Ascending aorta (tissue), 2 donors: Measurements from ENCODE around the gene BRI3BP. TPM values are rescaled to one million over a fixed set of nuclear protein-coding genes. Genes with fewer than 3 reads are reported as not detected.
A peak's percentile ranks its signal among the peaks of the same experiment; 100 is the strongest.
"Not testable (repeated sequence)": the region's sequence is repeated elsewhere in the genome, so short reads cannot be mapped to it uniquely, and the experiment has no call there.

Experiments used
- DNase-seq, 2 donors: peaks; one replicate each; pipeline ENCODE4 v3.0.0-alpha.2; 2019; ENCODE audit warnings: low spot score in 2 of 2
- H3K27ac ChIP-seq, 2 donors: fragments of 200-600 bp; sonication (generic); one replicate each; pipeline ENCODE4 v1.5.1; 2016 to 2017; ENCODE audit warnings: mild to moderate bottlenecking in 1 of 2
- H3K27me3 ChIP-seq: fragments of 200-600 bp; sonication (generic); one replicate; pipeline ENCODE4 v1.5.1; 2017
- H3K36me3 ChIP-seq, 2 donors: fragments of 200-600 bp; sonication (generic); one replicate each; pipeline ENCODE4 v1.5.1; 2016
- H3K4me1 ChIP-seq, 2 donors: fragments of 200-600 bp; sonication (generic); one replicate each; pipeline ENCODE4 v1.5.1; 2016 to 2017; ENCODE audit warnings: mild to moderate bottlenecking in 1 of 2
- H3K4me3 ChIP-seq, 2 donors: fragments of 200-600 bp; sonication (generic); one replicate each; pipeline ENCODE4 v1.5.1; 2016 to 2017; ENCODE audit warnings: mild to moderate bottlenecking in 1 of 2
- H3K9me3 ChIP-seq, 2 donors: fragments of 200-600 bp; sonication (generic); one replicate each; pipeline ENCODE4 v1.5.1; 2016
- CTCF ChIP-seq, 3 experiments: fragments of 200-600 bp in 2 of 3; fragments of 450-650 bp in 1 of 3; sonication (generic) in 2 of 3; IDR thresholded peaks; one replicate each; pipeline ENCODE4 v1.5.1; 2016 to 2019; ENCODE audit warnings: antibody characterized with exemption in 3 of 3, mild to moderate bottlenecking in 1 of 3, moderate library complexity in 1 of 3
- intact Hi-C: fragments of 100-400 bp; cut with DNase I; formaldehyde crosslinking; loops from one replicate; pipeline ENCODE4 v1.15.1; 2023
- total RNA-seq: library from RNA; depleted of rRNA; stranded (reverse); fragments of >200 nt; gene quantifications from one replicate; pipeline ENCODE4 v1.1.0, GENCODE V29; 2016

Gene BRI3BP
- total RNA-seq, 1 donor from 2014 or later = 2.1 TPM

- Histone ChIP-seq H3K9me3 (no peaks in the 10 kb centered on the region), H3K27ac (no peak overlapping the region), H3K4me3 (no peak overlapping the region), H3K4me1 (no peaks in the 10 kb centered on the region), H3K27me3 (no peaks in the 10 kb centered on the region), H3K36me3 (peaks cover 74 to 81% of the 10 kb centered on the region in 2 donors)
- no peak for DNase-seq
- TF ChIP-seq CTCF (IDR thresholded peaks at IDR 0.05) = no peak
- intact Hi-C loops = no loop called here
Observed at GRCh38 chr12:124975276-124975675, 18.2 kb upstream of the BRI3BP start.

DNA sequence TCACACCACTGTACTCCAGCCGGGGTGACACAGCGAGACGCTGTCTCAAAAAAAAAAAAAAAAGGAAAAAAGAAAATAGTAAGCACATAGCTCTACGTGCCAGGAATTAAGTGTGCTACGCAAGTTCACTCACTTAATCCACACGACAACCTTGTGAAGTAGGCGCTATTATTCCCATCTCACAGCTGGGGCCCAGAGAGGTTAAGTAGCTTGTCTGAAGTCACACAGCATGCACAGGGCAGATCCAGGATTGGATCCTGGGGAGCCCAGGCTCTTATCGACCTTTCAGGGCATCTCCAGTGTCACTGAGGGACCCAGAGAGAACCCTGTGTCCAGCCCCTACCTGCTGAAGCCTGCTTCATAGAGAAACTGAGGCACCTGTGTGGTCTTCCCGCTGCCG, 16.4 kb upstream of the BRI3BP start:
- peaks cover 71 to 79% of the 10 kb centered on the region in 2 donors for H3K36me3 ChIP-seq
- H3K4me3 ChIP-seq = no peak overlapping the region

DNA sequence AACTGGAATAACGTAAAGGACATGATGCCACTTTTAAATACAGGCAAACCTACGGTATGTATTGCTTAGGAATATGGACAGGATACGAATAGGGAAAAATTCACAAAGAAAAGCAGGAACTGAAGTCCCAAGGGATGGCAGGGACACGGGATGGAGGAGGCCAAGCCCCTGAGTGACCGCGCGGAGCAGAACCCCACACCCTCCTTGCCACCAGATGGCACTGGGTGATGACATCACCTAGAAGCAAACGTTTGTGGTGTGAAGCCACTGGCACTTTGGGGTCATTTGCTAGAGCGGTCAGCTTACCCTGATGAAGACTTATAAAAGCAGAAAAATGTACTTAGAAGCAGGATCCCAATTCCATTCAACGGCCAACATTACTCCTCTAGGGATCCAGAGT, 13.9 kb upstream of the BRI3BP start:
- no peaks in the 10 kb centered on the region for H3K27me3 ChIP-seq
- no peaks in the 10 kb centered on the region for H3K9me3 ChIP-seq
- intact Hi-C loops = no loop called here
- no peaks in the 10 kb centered on the region for H3K4me1 ChIP-seq
- no peak overlapping the region for H3K4me3 ChIP-seq
- DNase-seq = no peak
- TF ChIP-seq CTCF (IDR thresholded peaks at IDR 0.05) = no peak
- no peak overlapping the region for H3K27ac ChIP-seq
- peaks cover 74 to 89% of the 10 kb centered on the region in 2 donors for H3K36me3 ChIP-seq

More for the DNA sequence above, 16.4 kb upstream of the BRI3BP start:
- H3K4me1 ChIP-seq = no peaks in the 10 kb centered on the region
- intact Hi-C loops = no loop called here
- no peak for TF ChIP-seq CTCF (IDR thresholded peaks at IDR 0.05)
- H3K9me3 ChIP-seq = no peaks in the 10 kb centered on the region
- no peak for DNase-seq
- H3K27ac ChIP-seq = no peak overlapping the region
- no peaks in the 10 kb centered on the region for H3K27me3 ChIP-seq

DNA sequence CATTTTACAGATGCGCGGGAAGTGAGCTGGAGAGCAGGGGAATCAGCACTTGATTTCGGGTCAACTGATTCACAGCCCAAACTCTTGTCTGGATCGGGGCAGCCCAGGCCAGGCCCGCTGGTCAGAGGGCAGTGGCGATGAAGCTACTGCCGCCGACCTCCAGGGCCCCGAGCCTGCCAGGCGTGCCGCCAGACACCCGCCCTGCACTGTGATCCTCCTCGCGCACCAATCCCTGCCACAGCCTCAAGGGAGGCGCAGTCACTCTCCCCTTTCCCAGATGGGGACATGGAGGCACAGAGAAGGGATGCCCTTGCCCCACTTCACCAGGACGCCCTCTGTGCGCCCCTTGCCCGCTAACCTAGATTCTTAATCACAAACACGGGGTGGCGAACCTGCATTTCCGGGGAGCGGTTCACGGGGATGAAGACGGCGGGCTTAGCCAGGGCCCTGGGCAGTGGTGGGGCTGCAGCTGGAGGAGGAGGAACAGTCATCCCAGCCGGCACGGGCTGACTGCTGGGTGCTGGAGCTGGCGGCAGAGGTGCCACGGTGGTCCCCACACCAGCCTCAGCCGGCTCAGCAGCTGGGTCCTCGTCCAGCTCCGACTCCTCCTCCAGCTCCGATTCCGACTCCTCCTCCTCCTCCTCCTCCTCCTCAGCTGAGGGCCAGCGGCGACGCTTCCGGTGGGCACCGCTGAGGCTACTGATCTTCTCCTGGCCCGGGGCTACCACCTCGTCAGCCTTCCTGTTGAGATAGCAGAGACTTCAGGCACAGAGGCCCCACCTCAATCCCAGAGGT, 13.2 kb upstream of the BRI3BP start:
- TF ChIP-seq CTCF (IDR thresholded peaks at IDR 0.05) = no peak
- intact Hi-C loops = no loop called here
- no peak overlapping the region for H3K27ac ChIP-seq
- H3K36me3 ChIP-seq = peaks cover 72 to 88% of the 10 kb centered on the region in 2 donors
- DNase-seq = no peak
- H3K4me1 ChIP-seq = no peaks in the 10 kb centered on the region
- H3K4me3 ChIP-seq = no peak overlapping the region
- H3K9me3 ChIP-seq = no peaks in the 10 kb centered on the region
- H3K27me3 ChIP-seq = no peaks in the 10 kb centered on the region

DNA sequence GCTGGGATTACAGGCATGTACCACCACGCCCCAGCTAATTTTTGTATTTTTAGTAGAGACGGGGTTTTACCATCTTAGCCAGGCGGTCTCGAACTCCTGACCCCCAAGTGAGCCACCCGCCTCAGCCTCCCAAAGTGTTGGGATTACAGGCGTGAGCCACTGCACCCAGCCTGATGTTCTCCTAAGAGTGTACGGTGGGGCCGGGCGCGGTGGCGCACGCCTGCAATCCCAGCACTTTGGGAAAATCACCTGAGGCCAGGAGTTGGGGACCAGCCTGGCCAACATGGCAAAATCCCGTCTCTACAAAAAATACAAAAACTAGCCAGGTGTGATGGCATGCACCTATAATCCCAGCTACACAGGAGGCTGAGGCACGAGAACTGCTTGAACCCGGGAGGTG, 6.6 kb upstream of the BRI3BP start:
- not testable (repeated sequence) for H3K27ac ChIP-seq, H3K4me3 ChIP-seq, H3K9me3 ChIP-seq, H3K27me3 ChIP-seq, H3K4me1 ChIP-seq, DNase-seq
- intact Hi-C loops = loop anchor here (5.0 kb wide), 3 partner anchors 60 to 80 kb away; partner anchors contain the start of gene AACS
- H3K36me3 ChIP-seq = peaks cover 21 to 33% of the 10 kb centered on the region in 2 donors

DNA sequence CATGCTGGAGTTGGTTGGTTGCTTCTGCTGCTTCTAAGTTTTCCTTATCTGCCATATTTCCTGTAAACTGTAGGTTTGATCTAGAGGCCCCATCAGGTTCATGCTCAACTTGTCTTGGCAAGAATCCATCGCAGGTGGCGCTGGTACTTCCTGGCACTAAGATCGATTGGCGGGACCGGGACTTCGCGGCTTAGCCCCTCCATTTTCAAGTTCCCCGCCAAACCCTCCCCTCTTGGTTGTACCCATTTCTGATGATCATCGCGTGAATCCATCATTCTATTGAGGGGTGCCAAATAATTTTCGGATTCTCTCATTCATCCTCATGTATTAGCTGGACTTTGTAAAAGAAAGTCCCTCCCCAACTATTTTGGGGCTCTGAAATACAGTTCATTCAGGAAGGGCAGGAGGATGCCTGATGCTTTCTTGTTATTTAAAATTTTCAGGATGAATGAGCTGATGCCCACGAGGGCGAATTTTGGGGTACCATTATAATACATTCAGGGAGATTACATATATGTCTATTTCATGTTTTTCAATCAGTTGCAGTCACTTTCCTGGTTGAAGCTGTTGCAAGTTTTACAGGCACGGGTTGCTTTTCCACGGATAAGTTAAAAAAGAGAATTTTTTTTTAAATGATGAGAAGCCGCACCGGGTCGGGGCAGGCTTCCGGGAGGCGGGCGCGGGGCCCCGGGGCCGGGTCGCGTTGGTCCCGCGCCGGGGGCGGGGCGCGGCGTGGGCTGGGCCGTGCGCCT, 395 bp upstream of the BRI3BP start:
- no peaks in the 10 kb centered on the region for H3K36me3 ChIP-seq
- DNase-seq = no peak
- peak overlapping the region; percentile 83 to 84 for H3K4me3 ChIP-seq
- intact Hi-C loops = no loop called here
- no peaks in the 10 kb centered on the region for H3K9me3 ChIP-seq
- no peak for TF ChIP-seq CTCF (IDR thresholded peaks at IDR 0.05)
- no peaks in the 10 kb centered on the region for H3K27me3 ChIP-seq
- peaks cover 3 to 6% of the 10 kb centered on the region in 2 donors for H3K4me1 ChIP-seq
- H3K27ac ChIP-seq = no peak overlapping the region
